ENCODE results near the gene BRCA1.
"Not testable (repeated sequence)": the region's sequence is repeated elsewhere in the genome, so short reads cannot be mapped to it uniquely, and the experiment has no call there.

BRCA1 gene

DNA sequence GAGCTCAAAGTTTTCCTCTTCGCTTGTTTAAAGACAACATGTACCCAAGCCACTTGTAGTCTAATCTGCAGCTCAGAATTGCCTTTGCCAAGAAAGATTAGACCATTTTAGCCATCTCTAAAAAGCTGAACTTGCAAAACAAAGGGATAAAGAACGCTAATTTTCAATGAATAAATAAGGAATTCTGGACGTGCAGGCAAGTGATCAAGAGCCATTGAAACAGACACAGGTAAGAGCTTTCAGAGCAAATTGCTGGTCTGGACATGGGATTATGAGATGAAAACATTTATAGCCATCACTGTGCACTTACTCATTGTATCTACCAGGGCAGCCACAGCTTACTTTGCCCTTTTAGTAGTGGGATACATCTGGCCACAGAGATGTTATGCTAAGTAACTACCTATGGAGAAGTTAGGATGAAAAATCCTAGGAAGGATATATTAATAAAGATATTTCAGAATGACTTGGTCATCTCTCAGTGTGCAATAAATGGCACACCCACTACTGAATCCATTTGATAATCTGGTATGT lies 55.7 kb downstream of the BRCA1 start:
- DNase-seq (ENCODE audit: insufficient read length, low spot score): no peak
- FAIRE-seq: no peak
- no peak for TF ChIP-seq POLR2A (IDR thresholded peaks at IDR 0.05; ENCODE audit: low read depth, low read length)

DNA sequence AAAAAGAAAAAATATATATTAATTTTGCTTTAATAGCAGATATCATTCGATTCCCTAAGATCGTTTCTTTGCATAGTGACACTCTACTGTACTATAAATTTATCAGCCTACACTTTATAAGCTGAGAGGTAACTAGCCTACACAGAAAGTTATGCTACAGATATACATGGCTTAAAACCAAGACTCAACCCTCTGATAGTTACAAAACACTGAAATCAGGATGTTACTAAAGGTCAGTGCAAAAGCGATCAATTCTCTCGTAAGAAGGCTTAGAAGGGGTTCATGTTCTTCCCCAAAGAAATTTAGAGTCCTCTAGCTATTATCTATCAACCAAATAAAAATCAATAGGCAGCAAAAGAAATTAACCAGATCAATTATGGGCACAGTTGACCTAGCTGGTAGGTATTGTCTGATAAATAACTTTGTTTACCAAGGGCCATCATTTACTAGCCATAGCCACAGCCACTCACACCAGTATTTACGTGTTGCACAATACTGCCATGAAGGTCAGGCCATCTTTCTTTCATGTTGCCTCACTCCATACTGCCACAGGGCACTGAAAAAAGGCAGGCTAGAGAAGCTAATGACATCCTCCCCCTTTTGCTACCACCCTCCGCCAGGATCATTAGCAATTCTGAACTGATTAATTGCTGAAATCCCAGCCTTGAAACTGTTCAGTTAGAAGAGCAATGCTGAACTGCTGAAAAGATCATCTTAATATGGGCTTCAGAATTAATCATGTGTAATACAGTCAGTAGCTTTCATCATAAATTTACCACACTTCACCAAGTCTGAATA lies 56.4 kb downstream of the BRCA1 start:
- FAIRE-seq (no peak), DNase-seq (ENCODE audit: insufficient read length, low spot score) (no peak)
- TF ChIP-seq POLR2A (IDR thresholded peaks at IDR 0.05; ENCODE audit: low read depth, low read length): no peak

DNA sequence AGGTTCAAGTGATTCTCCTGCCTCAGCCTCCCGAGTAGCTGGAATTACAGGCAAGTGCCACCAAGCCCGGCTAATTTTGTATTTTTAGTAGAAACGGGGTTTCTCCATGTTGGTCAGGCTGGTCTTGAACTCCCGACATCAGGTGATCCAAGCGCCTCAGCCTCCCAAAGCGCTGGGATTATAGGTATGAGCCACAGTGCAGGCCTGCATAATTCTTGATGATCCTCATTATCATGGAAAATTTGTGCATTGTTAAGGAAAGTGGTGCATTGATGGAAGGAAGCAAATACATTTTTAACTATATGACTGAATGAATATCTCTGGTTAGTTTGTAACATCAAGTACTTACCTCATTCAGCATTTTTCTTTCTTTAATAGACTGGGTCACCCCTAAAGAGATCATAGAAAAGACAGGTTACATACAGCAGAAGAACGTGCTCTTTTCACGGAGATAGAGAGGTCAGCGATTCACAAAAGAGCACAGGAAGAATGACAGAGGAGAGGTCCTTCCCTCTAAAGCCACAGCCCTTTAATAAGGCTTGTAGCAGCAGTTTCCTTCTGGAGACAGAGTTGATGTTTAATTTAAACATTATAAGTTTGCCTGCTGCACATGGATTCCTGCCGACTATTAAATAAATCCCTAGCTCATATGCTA lies 62.1 kb downstream of the BRCA1 start:
- FAIRE-seq (no peak), DNase-seq (ENCODE audit: insufficient read length, low spot score) (no peak)
- TF ChIP-seq POLR2A (IDR thresholded peaks at IDR 0.05; ENCODE audit: low read depth, low read length): no peak

DNA sequence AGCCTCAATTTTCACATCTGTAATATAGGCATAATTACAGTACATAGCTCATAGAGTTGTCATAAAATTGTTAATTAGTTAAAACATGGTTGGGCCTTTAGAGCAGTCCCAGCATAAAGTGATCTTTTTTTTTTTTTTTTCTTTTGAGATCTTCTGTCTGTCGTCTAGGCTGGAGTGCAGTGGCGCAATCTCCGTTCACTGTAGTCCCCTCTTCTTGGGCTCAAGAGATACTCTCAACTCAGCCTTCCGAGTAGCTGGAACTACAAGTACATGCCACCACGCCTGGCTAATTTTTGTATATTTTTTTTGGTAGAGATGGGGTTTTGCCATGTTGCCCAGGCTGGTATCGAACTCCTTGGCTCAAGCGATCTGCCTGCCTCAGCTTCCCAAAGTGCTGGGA lies 69.1 kb downstream of the BRCA1 start:
- TF ChIP-seq POLR2A (IDR thresholded peaks at IDR 0.05; ENCODE audit: low read depth, low read length): no peak
- no peak for DNase-seq (ENCODE audit: insufficient read length, low spot score)
- FAIRE-seq: no peak

DNA sequence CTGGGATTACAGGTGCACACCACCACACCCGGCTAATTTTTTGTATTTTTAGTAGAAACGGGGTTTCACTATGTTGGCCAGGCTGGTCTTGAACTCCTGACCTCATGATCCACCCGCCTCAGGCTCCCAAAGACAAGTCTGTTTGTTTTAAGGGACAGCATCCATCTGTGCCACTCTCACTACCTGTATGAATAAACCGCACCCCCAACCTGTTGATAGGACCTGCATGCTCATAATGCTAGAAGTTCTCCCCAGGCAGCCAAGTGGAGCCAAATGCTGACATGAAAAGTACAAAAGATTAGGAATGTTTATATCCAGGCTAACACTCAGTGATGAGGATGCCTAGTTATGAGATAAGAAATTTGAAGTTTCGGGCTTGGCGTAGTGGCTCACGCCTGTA lies 72.2 kb downstream of the BRCA1 start:
- not testable (repeated sequence) for FAIRE-seq

DNA sequence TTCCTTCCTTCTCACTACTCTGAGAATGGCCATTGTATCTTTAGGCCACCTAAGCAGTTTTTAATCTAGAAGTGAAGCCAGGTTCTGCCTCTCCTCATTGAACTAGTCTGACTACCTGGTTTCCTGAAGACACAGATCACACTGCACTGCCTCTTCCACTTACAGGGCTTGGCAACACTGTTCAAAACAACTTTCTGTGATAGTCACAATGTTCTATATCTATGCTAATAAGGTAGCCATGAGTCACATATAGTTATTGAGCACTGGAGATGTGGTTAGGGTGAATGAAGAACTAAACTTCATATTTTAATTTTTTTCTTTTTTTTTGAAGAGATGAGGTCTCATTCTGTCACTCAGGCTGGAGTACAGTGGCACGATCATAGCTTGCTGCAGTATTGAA lies 73.2 kb downstream of the BRCA1 start:
- TF ChIP-seq POLR2A (IDR thresholded peaks at IDR 0.05; ENCODE audit: low read depth, low read length): no peak

More for the DNA sequence above, 72.2 kb downstream of the BRCA1 start:
- DNase-seq (ENCODE audit: insufficient read length, low spot score): not testable (repeated sequence)

DNA sequence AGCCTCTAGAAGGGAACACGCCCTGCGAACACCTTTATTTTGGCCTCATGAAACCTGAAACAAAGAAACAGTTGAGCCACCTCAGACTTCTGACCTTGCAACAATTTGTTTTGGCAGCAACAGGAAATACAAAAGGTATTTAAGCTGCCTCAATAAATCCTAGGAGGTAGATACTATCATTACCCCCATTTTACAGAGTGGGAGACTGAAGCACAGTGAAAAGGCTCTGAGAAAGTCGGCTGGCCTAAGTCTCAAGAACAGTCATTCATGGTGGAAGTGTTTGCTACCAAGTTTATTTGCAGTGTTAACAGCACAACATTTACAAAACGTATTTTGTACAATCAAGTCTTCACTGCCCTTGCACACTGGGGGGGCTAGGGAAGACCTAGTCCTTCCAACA lies 81.1 kb downstream of the BRCA1 start:
- no peak for TF ChIP-seq POLR2A (IDR thresholded peaks at IDR 0.05; ENCODE audit: low read depth, low read length)
- FAIRE-seq (no peak), DNase-seq (ENCODE audit: insufficient read length, low spot score) (no peak)

More for the DNA sequence above, 73.2 kb downstream of the BRCA1 start:
- no peak for FAIRE-seq
- no peak for DNase-seq (ENCODE audit: insufficient read length, low spot score)

DNA sequence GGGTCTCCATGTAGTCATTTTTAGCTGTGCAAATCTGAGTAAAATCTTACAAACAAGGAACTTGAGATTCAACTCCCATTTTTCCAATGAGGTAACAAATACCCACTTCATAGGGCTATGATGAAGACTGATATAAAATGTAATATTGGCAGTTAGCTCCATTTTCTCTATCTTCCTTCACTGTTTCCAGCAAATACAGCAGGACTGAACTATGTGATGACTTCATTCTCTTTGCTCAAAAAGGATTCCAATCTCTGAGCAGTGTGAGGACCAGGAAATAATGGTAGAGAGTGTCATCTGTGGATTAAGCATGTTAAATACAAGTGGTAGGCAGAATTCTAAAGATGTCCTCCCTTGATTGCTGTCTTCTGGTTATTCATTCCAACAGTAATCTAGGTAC lies 81.9 kb downstream of the BRCA1 start:
- no peak for FAIRE-seq
- no peak for DNase-seq (ENCODE audit: insufficient read length, low spot score)
- TF ChIP-seq POLR2A (IDR thresholded peaks at IDR 0.05; ENCODE audit: low read depth, low read length): no peak

DNA sequence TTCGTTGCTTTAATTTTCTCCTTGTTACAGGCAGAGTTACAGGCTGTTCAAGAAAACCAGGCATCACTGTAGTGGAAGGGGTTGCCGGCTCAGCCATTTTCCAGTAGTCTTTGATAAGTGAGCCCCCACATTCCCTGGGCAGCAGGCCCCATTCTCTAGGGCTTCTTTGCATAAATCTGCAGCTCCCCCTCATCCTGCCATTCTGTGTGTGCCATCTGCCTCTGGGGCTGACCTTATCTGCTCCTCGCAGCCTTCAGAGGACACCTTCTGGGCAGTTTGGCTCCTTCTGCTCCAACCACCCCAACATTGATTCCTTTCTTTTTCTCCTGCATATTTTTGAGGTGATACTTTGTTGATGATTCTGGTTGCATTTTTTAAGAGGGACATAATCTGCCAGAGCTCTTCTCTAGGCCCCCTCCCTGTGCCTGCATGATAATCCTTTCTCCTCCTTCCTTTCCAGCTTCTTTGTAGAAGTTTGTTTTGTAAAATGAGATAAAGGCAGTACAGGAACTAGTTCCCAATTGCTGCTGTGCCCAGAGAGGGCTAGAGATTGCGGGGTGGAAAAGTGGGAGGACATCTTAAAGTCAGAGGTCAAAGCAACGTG lies 83.0 kb downstream of the BRCA1 start:
- DNase-seq (ENCODE audit: insufficient read length, low spot score) (no peak), FAIRE-seq (no peak)
- TF ChIP-seq POLR2A (IDR thresholded peaks at IDR 0.05; ENCODE audit: low read depth, low read length): no peak

DNA sequence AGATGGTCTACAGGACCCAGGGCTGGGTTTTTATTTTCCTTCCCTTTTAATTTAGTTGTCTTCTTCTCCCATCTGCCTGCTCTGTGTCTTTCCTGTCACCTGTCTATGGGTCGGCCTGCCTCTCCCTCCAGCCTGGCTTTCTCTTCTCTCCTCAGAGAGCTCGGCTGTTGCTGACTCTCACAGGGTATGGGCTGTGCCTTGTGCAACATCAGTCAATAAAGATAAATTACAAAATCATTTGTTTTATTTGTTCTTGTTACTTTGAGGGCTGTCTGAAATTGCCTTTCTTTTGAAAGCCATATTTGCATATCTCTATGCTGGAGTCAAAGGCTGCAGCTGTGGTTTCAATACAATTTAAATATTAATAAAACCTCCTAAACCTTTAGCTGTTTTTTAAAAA lies 84.5 kb downstream of the BRCA1 start:
- DNase-seq (ENCODE audit: insufficient read length, low spot score) (no peak), FAIRE-seq (no peak)
- no peak for TF ChIP-seq POLR2A (IDR thresholded peaks at IDR 0.05; ENCODE audit: low read depth, low read length)

DNA sequence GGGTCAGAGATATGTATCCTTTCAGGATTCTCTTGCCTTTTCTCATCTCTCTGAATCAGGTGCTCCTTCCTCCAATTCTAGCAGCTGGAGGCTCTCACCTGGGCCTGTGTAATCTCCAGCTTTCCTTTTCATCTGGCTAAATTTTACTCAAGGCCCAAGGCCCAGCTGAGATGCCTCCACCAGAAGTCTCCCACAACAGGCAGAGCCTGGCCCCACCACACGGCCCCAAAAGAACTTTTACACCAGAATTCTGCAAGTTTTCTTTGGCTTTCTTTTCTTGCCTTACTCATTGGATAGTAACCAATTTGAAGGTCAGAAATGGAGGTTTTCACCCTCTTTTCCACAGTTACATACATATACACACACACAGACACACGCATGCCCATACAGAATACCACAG lies 85.5 kb downstream of the BRCA1 start:
- no peak for DNase-seq (ENCODE audit: insufficient read length, low spot score)
- no peak for FAIRE-seq
- TF ChIP-seq POLR2A (IDR thresholded peaks at IDR 0.05; ENCODE audit: low read depth, low read length): no peak

DNA sequence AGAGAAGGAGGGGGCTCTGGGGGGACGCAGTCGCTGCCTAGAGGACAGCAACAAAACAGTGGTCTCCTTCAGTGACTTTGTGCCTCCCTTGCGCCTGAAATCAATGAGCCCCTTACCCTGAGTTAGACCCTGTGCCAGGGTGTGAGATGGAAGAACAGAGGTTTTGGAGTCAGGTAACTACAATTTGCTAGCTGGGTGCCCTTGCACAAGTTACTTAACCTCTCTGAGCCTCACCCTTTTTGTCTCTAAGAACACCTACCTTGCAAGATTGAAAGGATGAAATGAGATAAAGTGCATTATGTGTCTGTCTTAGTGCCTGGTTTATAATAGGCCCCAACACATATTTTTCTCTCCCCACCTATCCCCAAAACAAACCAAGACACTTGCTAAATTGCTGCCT lies 90.3 kb downstream of the BRCA1 start:
- no peak for DNase-seq (ENCODE audit: insufficient read length, low spot score)

DNA sequence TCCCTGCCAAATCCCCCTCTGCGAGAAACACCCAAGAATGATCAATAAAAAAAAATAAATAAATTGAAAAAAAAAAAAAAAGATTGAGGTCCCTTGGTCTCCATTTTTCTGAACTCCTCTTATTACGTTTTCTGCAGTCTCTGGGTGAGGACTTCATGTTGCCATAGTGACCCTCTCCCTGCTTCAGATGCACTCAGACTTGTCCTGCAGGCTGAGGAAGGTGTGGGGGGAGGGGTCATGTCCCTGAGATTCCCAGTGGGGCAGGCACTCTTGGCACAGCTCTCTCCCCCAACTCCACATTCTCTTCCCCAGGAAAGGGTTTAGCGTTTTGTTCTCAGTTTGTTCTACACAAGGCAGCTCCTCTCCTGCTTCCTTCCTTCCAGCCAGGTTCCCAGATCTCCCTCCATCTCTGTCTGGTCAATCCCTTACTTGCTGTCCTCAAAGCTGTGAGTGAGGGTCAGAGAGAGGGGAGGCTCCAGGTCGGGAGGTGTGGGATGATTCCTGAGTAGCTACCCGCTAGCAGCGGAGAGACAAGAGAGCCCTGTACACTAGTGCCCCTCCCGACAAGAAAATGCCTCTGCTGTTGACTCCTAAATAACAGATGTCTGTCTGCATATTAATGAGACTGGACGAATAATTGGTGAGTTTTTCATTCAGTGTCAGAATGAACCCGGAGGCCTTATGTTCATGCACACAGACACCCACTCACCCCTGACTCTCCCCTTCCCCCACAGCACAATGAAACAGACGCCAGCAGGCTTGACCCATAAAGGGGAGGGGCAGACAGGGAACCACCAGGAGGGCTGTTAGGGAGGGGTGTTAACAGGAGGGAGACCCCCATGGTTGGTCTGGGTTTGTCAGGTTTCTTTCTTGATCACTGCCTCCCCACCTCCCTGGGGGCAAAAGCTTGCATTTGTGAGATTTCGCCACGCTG lies 90.9 kb downstream of the BRCA1 start:
- FAIRE-seq (no peak), DNase-seq (ENCODE audit: insufficient read length, low spot score) (no peak)
- no peak for TF ChIP-seq POLR2A (IDR thresholded peaks at IDR 0.05; ENCODE audit: low read depth, low read length)

More for the DNA sequence above, 90.3 kb downstream of the BRCA1 start:
- no peak for TF ChIP-seq POLR2A (IDR thresholded peaks at IDR 0.05; ENCODE audit: low read depth, low read length)
- FAIRE-seq: no peak
